Vagina (tissue), 2 donors: ENCODE measurements around the gene P3H2.

Experiments
- CTCF ChIP-seq, 3 experiments: fragments of 450-650 bp in 2 of 3; fragments of 200-600 bp in 1 of 3; sonication (generic) in 1 of 3; IDR thresholded peaks; one replicate each; pipeline ENCODE4 v1.5.1; 2017 to 2019; ENCODE audit warnings: antibody characterized with exemption in 3 of 3, mild to moderate bottlenecking in 2 of 3, moderate library complexity in 2 of 3
- POLR2A ChIP-seq, 2 donors: fragments of 450-650 bp; IDR thresholded peaks; one replicate each; pipeline ENCODE4 v1.6.1; 2017; ENCODE audit warnings: antibody characterized with exemption in 2 of 2, mild to moderate bottlenecking in 2 of 2, moderate library complexity in 2 of 2

GRCh38 chr3:189990826-189991225 is 129.9 kb downstream of the P3H2 start:
- TF ChIP-seq POLR2A (IDR thresholded peaks at IDR 0.05) (no peak), CTCF (IDR thresholded peaks at IDR 0.05) (no peak)
